WTC11 (cell line): ENCODE results near the gene STX17. TPM values are rescaled to one million over a fixed set of nuclear protein-coding genes. Genes with fewer than 3 reads are reported as not detected.

Experiments used
- ATAC-seq: fragments of 200-7000 bp; cut with Tn5 transposase; 2 replicates; pipeline ENCODE4 v1.10.0; 2021; ENCODE audit warnings: mild to moderate bottlenecking, moderate library complexity
- CTCF ChIA-PET: fragments of 300-600 bp; sonication (Branson Sonifier 250); formaldehyde crosslinking; loops from one replicate; lab custom pipeline; 2021; ENCODE audit warnings: antibody characterized with exemption; lab: Charles Lee
- POLR2A ChIA-PET: fragments of 350-600 bp; sonication (Branson Sonifier 250); formaldehyde crosslinking; loops from one replicate; lab custom pipeline; 2021; ENCODE audit warnings: antibody characterized with exemption; lab: Charles Lee
- DNase-seq: peaks from one replicate; pipeline ENCODE4 v3.0.0; 2021; ENCODE audit warnings: low spot score
- H3K27ac Mint-ChIP-seq: 2 replicates; pipeline ENCODE4 v1.8.0; 2021; ENCODE audit warnings: mixed read lengths
- H3K27me3 Mint-ChIP-seq: 2 replicates; pipeline ENCODE4 v1.8.0; 2021; ENCODE audit warnings: low read depth, mild to moderate bottlenecking, moderate library complexity, mixed read lengths
- H3K36me3 Mint-ChIP-seq: 2 replicates; pipeline ENCODE4 v1.8.0; 2021; ENCODE audit warnings: mixed read lengths
- H3K4me1 Mint-ChIP-seq: 2 replicates; pipeline ENCODE4 v1.8.0; 2022; ENCODE audit warnings: mixed read lengths
- H3K4me3 Mint-ChIP-seq: 2 replicates; pipeline ENCODE4 v1.8.0; 2021; ENCODE audit warnings: mild to moderate bottlenecking, moderate library complexity, mixed read lengths
- H3K9me3 Mint-ChIP-seq: 2 replicates; pipeline ENCODE4 v1.8.0; 2021; ENCODE audit warnings: mixed read lengths
- ATF1 ChIP-seq: sonication (generic); formaldehyde crosslinking; IDR thresholded peaks from 2 replicates; pipeline ENCODE4 v1.8.1; 2023; ENCODE audit warnings: mild to moderate bottlenecking, moderate library complexity, missing genetic modification reagents
- ATF6 ChIP-seq: sonication (generic); formaldehyde crosslinking; IDR thresholded peaks from 2 replicates; pipeline ENCODE4 v1.8.1; 2023; ENCODE audit warnings: mild to moderate bottlenecking, missing genetic modification reagents
- ELF4 ChIP-seq: sonication (generic); formaldehyde crosslinking; IDR thresholded peaks from 2 replicates; pipeline ENCODE4 v1.8.1; 2022; ENCODE audit warnings: low read depth, mild to moderate bottlenecking, moderate library complexity, missing genetic modification reagents
- EMX1 ChIP-seq: fragments of 250-450 bp; sonication (Bioruptor Pico); IDR thresholded peaks from 2 replicates; pipeline ENCODE4 v1.8.0; 2021; ENCODE audit warnings: mild to moderate bottlenecking
- ESRRA ChIP-seq: sonication (generic); formaldehyde crosslinking; IDR thresholded peaks from 2 replicates; pipeline ENCODE4 v1.8.1; 2022; ENCODE audit warnings: mild to moderate bottlenecking, missing genetic modification reagents, borderline replicate concordance
- ETV6 ChIP-seq: sonication (generic); formaldehyde crosslinking; IDR thresholded peaks from 2 replicates; pipeline ENCODE4 v1.8.1; 2022; ENCODE audit warnings: mild to moderate bottlenecking, missing genetic modification reagents
- FOXJ3 ChIP-seq: sonication (generic); formaldehyde crosslinking; IDR thresholded peaks from 2 replicates; pipeline ENCODE4 v1.9.0; 2021; ENCODE audit warnings: missing genetic modification reagents, mild to moderate bottlenecking, borderline replicate concordance
- FOXK1 ChIP-seq: sonication (generic); formaldehyde crosslinking; IDR thresholded peaks from 2 replicates; pipeline ENCODE4 v1.8.0; 2022; ENCODE audit warnings: mild to moderate bottlenecking, moderate library complexity, missing genetic modification reagents
- IRF1 ChIP-seq: sonication (generic); formaldehyde crosslinking; IDR thresholded peaks from 2 replicates; pipeline ENCODE4 v1.8.0; 2023; ENCODE audit warnings: missing genetic modification reagents
- KAT7 ChIP-seq: sonication (generic); formaldehyde crosslinking; IDR thresholded peaks from 2 replicates; pipeline ENCODE4 v1.8.1; 2023; ENCODE audit warnings: missing genetic modification reagents, mild to moderate bottlenecking, borderline replicate concordance
- NFE2L1 ChIP-seq: sonication (generic); formaldehyde crosslinking; IDR thresholded peaks from 2 replicates; pipeline ENCODE4 v1.8.1; 2023; ENCODE audit warnings: missing genetic modification reagents
- NR3C1 ChIP-seq: sonication (generic); formaldehyde crosslinking; conservative IDR thresholded peaks from 2 replicates; pipeline ENCODE4 v1.8.1; 2023; ENCODE audit warnings: low read depth, mild to moderate bottlenecking, missing genetic modification reagents
- TCF7 ChIP-seq: sonication (generic); formaldehyde crosslinking; IDR thresholded peaks from 2 replicates; pipeline ENCODE4 v1.8.0; 2022; ENCODE audit warnings: mild to moderate bottlenecking, low read depth, missing genetic modification reagents, moderate library complexity
- ZBTB21 ChIP-seq: sonication (generic); formaldehyde crosslinking; IDR thresholded peaks from 2 replicates; pipeline ENCODE4 v1.8.1; 2023; ENCODE audit warnings: mild to moderate bottlenecking, missing genetic modification reagents, borderline replicate concordance
- ZBTB43 ChIP-seq: sonication (generic); formaldehyde crosslinking; IDR thresholded peaks from 2 replicates; pipeline ENCODE4 v1.8.1; 2023; ENCODE audit warnings: mild to moderate bottlenecking, missing genetic modification reagents
- ZMAT4 ChIP-seq: fragments of 250-450 bp; sonication (Bioruptor Pico); IDR thresholded peaks from 2 replicates; pipeline ENCODE4 v1.9.0; 2021; ENCODE audit warnings: mild to moderate bottlenecking
- ZNF121 ChIP-seq: sonication (generic); formaldehyde crosslinking; IDR thresholded peaks from 2 replicates; pipeline ENCODE4 v1.8.0; 2023; ENCODE audit warnings: missing genetic modification reagents
- ZNF138 ChIP-seq: sonication (generic); formaldehyde crosslinking; conservative IDR thresholded peaks from 2 replicates; pipeline ENCODE4 v1.8.1; 2022; ENCODE audit warnings: mild to moderate bottlenecking, moderate library complexity, missing genetic modification reagents
- ZNF219 ChIP-seq: sonication (generic); formaldehyde crosslinking; IDR thresholded peaks from 2 replicates; pipeline ENCODE4 v1.8.0; 2023; ENCODE audit warnings: missing genetic modification reagents, mild to moderate bottlenecking, borderline replicate concordance
- ZNF232 ChIP-seq: sonication (generic); formaldehyde crosslinking; IDR thresholded peaks from 2 replicates; pipeline ENCODE4 v1.8.0; 2022; ENCODE audit warnings: mild to moderate bottlenecking, missing genetic modification reagents
- ZNF317 ChIP-seq: sonication (generic); formaldehyde crosslinking; IDR thresholded peaks from 2 replicates; pipeline ENCODE4 v1.8.1; 2023; ENCODE audit warnings: low read depth, mild to moderate bottlenecking, moderate library complexity, missing genetic modification reagents, borderline replicate concordance
- total RNA-seq: library from RNA; stranded (reverse); gene quantifications from 3 replicates; pipeline ENCODE4 v1.2.3, GENCODE V29; 2021
- TF ChIP-seq, protein P1 (sequence below): sonication (generic); formaldehyde crosslinking; IDR thresholded peaks from 2 replicates; pipeline ENCODE4 v1.8.1; 2022; ENCODE audit warnings: mild to moderate bottlenecking, missing genetic modification reagents, moderate library complexity, borderline replicate concordance
- TF ChIP-seq, protein P2 (sequence below): sonication (generic); formaldehyde crosslinking; IDR thresholded peaks from 2 replicates; pipeline ENCODE4 v1.8.0; 2022; ENCODE audit warnings: mild to moderate bottlenecking, missing genetic modification reagents
- TF ChIP-seq, protein P3 (sequence below): sonication (generic); formaldehyde crosslinking; IDR thresholded peaks from 2 replicates; pipeline ENCODE4 v1.8.1; 2023; ENCODE audit warnings: mild to moderate bottlenecking, missing genetic modification reagents, borderline replicate concordance

STX17 gene
- total RNA-seq, 1 experiment from 2014 or later, result 22.1 TPM

- TF ChIP-seq, protein P1, sequence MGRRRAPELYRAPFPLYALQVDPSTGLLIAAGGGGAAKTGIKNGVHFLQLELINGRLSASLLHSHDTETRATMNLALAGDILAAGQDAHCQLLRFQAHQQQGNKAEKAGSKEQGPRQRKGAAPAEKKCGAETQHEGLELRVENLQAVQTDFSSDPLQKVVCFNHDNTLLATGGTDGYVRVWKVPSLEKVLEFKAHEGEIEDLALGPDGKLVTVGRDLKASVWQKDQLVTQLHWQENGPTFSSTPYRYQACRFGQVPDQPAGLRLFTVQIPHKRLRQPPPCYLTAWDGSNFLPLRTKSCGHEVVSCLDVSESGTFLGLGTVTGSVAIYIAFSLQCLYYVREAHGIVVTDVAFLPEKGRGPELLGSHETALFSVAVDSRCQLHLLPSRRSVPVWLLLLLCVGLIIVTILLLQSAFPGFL (CRISPR knock-in tag), result no peak
- TF ChIP-seq IRF1 (no peak), TCF7 (CRISPR knock-in tag) (no peak), ZNF138 (CRISPR knock-in tag) (no peak), ZNF232 (CRISPR knock-in tag) (no peak), FOXK1 (CRISPR knock-in tag) (no peak), ELF4 (CRISPR knock-in tag) (no peak), ATF1 (CRISPR knock-in tag) (no peak), ZBTB43 (CRISPR knock-in tag) (no peak), NFE2L1 (CRISPR knock-in tag) (no peak), NR3C1 (CRISPR knock-in tag) (no peak), EMX1 (CRISPR knock-in tag) (no peak)
Observed at GRCh38 chr9:99921875-99922710, 15.6 kb downstream of the STX17 start (continued).

DNA sequence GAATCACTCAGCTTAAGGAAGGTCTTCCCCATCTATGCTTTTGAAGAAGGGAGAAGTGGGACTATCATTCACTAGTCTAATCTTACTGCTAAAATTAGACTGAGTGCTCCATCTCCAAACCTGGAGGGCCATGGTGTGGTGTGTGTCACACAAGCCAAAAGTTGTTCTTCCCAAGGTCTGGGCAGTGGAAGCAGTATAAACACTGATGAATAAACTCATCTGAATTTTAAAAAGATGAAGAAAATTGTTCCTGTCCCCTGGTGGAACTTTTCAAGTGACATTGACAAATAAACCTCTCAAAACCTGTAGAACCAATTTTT is 16.2 kb downstream of the STX17 start:
- Mint-ChIP-seq H3K9me3 (peaks cover 37% of the 10 kb centered on the region), H3K4me1 (peaks cover 39% of the 10 kb centered on the region), H3K27me3 (peaks cover 10% of the 10 kb centered on the region), H3K27ac (no peak overlapping the region), H3K36me3 (peaks cover 59% of the 10 kb centered on the region), H3K4me3 (no peak overlapping the region)
- ATAC-seq (no peak), DNase-seq (no peak)
- no peak for TF ChIP-seq ZBTB21 (CRISPR knock-in tag)
- TF ChIP-seq, protein P2, sequence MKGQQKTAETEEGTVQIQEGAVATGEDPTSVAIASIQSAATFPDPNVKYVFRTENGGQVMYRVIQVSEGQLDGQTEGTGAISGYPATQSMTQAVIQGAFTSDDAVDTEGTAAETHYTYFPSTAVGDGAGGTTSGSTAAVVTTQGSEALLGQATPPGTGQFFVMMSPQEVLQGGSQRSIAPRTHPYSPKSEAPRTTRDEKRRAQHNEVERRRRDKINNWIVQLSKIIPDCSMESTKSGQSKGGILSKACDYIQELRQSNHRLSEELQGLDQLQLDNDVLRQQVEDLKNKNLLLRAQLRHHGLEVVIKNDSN (CRISPR knock-in tag), result no peak
- TF ChIP-seq, protein P1 (CRISPR knock-in tag), result no peak
- TF ChIP-seq KAT7 (CRISPR knock-in tag), result no peak
- TF ChIP-seq, protein P3, sequence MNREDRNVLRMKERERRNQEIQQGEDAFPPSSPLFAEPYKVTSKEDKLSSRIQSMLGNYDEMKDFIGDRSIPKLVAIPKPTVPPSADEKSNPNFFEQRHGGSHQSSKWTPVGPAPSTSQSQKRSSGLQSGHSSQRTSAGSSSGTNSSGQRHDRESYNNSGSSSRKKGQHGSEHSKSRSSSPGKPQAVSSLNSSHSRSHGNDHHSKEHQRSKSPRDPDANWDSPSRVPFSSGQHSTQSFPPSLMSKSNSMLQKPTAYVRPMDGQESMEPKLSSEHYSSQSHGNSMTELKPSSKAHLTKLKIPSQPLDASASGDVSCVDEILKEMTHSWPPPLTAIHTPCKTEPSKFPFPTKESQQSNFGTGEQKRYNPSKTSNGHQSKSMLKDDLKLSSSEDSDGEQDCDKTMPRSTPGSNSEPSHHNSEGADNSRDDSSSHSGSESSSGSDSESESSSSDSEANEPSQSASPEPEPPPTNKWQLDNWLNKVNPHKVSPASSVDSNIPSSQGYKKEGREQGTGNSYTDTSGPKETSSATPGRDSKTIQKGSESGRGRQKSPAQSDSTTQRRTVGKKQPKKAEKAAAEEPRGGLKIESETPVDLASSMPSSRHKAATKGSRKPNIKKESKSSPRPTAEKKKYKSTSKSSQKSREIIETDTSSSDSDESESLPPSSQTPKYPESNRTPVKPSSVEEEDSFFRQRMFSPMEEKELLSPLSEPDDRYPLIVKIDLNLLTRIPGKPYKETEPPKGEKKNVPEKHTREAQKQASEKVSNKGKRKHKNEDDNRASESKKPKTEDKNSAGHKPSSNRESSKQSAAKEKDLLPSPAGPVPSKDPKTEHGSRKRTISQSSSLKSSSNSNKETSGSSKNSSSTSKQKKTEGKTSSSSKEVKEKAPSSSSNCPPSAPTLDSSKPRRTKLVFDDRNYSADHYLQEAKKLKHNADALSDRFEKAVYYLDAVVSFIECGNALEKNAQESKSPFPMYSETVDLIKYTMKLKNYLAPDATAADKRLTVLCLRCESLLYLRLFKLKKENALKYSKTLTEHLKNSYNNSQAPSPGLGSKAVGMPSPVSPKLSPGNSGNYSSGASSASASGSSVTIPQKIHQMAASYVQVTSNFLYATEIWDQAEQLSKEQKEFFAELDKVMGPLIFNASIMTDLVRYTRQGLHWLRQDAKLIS, result no peak
- TF ChIP-seq TCF7 (CRISPR knock-in tag), result no peak
- no peak for TF ChIP-seq ZNF121 (CRISPR knock-in tag)
- TF ChIP-seq FOXJ3 (CRISPR knock-in tag), result no peak
- no peak for TF ChIP-seq ATF6 (CRISPR knock-in tag)
- TF ChIP-seq ETV6 (CRISPR knock-in tag), result no peak
- TF ChIP-seq ZNF317 (CRISPR knock-in tag), result no peak
- no peak for TF ChIP-seq ESRRA (CRISPR knock-in tag)
- TF ChIP-seq ZMAT4 (CRISPR knock-in tag), result no peak
- no peak for TF ChIP-seq NR3C1 (CRISPR knock-in tag)
- TF ChIP-seq ZNF219 (CRISPR knock-in tag), result no peak
- ChIA-PET CTCF (no interaction called here), POLR2A (no interaction called here)
